ENCODE data around the gene ERBIN. TPM values are rescaled to one million over a fixed set of nuclear protein-coding genes. Genes with fewer than 3 reads are reported as not detected.

ERBIN gene
- total RNA-seq, 1 experiment from 2014 or later = 47.2 TPM

GRCh38 chr5:65999061-65999723, 72.8 kb downstream of the ERBIN start:
- H3K4me3 ChIP-seq (ENCODE audit: low read depth, low read length) = no peak overlapping the region
- Mint-ChIP-seq H3K36me3 (ENCODE audit: insufficient read depth, unreplicated experiment) (peaks cover 38% of the 10 kb centered on the region), H3K4me3 (ENCODE audit: unreplicated experiment) (no peak overlapping the region), H3K27me3 (ENCODE audit: insufficient read depth, unreplicated experiment) (no peaks in the 10 kb centered on the region), H3K9me3 (ENCODE audit: unreplicated experiment) (no peaks in the 10 kb centered on the region), H3K27ac (ENCODE audit: unreplicated experiment) (no peak overlapping the region), H3K4me1 (ENCODE audit: low read depth, unreplicated experiment) (peaks cover 8% of the 10 kb centered on the region)
- ChIA-PET POLR2A (no interaction called here), CTCF (no interaction called here)
- no peaks in the 10 kb centered on the region for H3K9me3 ChIP-seq
- H3K36me3 ChIP-seq (ENCODE audit: control insufficient read depth, insufficient read depth, low read length) = no peaks in the 10 kb centered on the region
- intact Hi-C loops (cut with micrococcal nuclease; ENCODE audit: unreplicated experiment) = no loop called here
- no peaks in the 10 kb centered on the region for H3K4me1 ChIP-seq
- TF ChIP-seq CTCF (IDR thresholded peaks at IDR 0.05; ENCODE audit: insufficient read depth in 1 of 2, low read depth in 1 of 2, low read length in 1 of 2, severe bottlenecking in 1 of 2, unreplicated experiment in 1 of 2) = no peak
- no peak for DNase-seq
- BruUV-seq (replicated peaks) = no TSS peak
- H3K27me3 ChIP-seq (replicated peaks; ENCODE audit: control insufficient read depth, insufficient read depth, low read length) = no peaks in the 10 kb centered on the region

- Mint-ChIP-seq H3K4me1 (ENCODE audit: low read depth, unreplicated experiment) (peaks cover 8% of the 10 kb centered on the region), H3K27ac (ENCODE audit: unreplicated experiment) (no peak overlapping the region), H3K9me3 (ENCODE audit: unreplicated experiment) (no peaks in the 10 kb centered on the region), H3K27me3 (ENCODE audit: insufficient read depth, unreplicated experiment) (no peaks in the 10 kb centered on the region), H3K36me3 (ENCODE audit: insufficient read depth, unreplicated experiment) (peaks cover 35% of the 10 kb centered on the region), H3K4me3 (ENCODE audit: unreplicated experiment) (no peak overlapping the region)
- no peak for TF ChIP-seq CTCF (IDR thresholded peaks at IDR 0.05; ENCODE audit: insufficient read depth in 1 of 2, low read depth in 1 of 2, low read length in 1 of 2, severe bottlenecking in 1 of 2, unreplicated experiment in 1 of 2)
- ChIA-PET POLR2A (no interaction called here), CTCF (no interaction called here)
- Histone ChIP-seq H3K36me3 (ENCODE audit: control insufficient read depth, insufficient read depth, low read length) (no peaks in the 10 kb centered on the region), H3K4me1 (no peaks in the 10 kb centered on the region), H3K4me3 (ENCODE audit: low read depth, low read length) (no peak overlapping the region), H3K9me3 (no peaks in the 10 kb centered on the region), H3K27me3 (replicated peaks; ENCODE audit: control insufficient read depth, insufficient read depth, low read length) (no peaks in the 10 kb centered on the region)
- no TSS peak for BruUV-seq (replicated peaks)
- intact Hi-C loops (cut with micrococcal nuclease; ENCODE audit: unreplicated experiment) = no loop called here
- DNase-seq = no peak
These were observed 75.6 kb downstream of the ERBIN start for GRCh38 chr5:66001952-66002351.

- POLR2A ChIA-PET = no interaction called here
- BruUV-seq (replicated peaks) = no TSS peak
- Mint-ChIP-seq H3K36me3 (ENCODE audit: insufficient read depth, unreplicated experiment) (peaks cover 36% of the 10 kb centered on the region), H3K4me1 (ENCODE audit: low read depth, unreplicated experiment) (peaks cover 8% of the 10 kb centered on the region), H3K4me3 (ENCODE audit: unreplicated experiment) (no peak overlapping the region), H3K27ac (ENCODE audit: unreplicated experiment) (no peak overlapping the region), H3K9me3 (ENCODE audit: unreplicated experiment) (no peaks in the 10 kb centered on the region), H3K27me3 (ENCODE audit: insufficient read depth, unreplicated experiment) (no peaks in the 10 kb centered on the region)
- Histone ChIP-seq H3K4me1 (no peaks in the 10 kb centered on the region), H3K36me3 (ENCODE audit: control insufficient read depth, insufficient read depth, low read length) (no peaks in the 10 kb centered on the region), H3K27me3 (replicated peaks; ENCODE audit: control insufficient read depth, insufficient read depth, low read length) (no peaks in the 10 kb centered on the region), H3K9me3 (no peaks in the 10 kb centered on the region), H3K4me3 (ENCODE audit: low read depth, low read length) (no peak overlapping the region)
- no peak for DNase-seq
- CTCF ChIA-PET = no interaction called here
- no peak for TF ChIP-seq CTCF (IDR thresholded peaks at IDR 0.05; ENCODE audit: insufficient read depth in 1 of 2, low read depth in 1 of 2, low read length in 1 of 2, severe bottlenecking in 1 of 2, unreplicated experiment in 1 of 2)
- intact Hi-C loops (cut with micrococcal nuclease; ENCODE audit: unreplicated experiment) = no loop called here
These were observed 76.0 kb downstream of the ERBIN start for GRCh38 chr5:66002415-66002814.

Data from Caco-2 (cell line).